ENCODE data around the gene RABEP2.

DNA sequence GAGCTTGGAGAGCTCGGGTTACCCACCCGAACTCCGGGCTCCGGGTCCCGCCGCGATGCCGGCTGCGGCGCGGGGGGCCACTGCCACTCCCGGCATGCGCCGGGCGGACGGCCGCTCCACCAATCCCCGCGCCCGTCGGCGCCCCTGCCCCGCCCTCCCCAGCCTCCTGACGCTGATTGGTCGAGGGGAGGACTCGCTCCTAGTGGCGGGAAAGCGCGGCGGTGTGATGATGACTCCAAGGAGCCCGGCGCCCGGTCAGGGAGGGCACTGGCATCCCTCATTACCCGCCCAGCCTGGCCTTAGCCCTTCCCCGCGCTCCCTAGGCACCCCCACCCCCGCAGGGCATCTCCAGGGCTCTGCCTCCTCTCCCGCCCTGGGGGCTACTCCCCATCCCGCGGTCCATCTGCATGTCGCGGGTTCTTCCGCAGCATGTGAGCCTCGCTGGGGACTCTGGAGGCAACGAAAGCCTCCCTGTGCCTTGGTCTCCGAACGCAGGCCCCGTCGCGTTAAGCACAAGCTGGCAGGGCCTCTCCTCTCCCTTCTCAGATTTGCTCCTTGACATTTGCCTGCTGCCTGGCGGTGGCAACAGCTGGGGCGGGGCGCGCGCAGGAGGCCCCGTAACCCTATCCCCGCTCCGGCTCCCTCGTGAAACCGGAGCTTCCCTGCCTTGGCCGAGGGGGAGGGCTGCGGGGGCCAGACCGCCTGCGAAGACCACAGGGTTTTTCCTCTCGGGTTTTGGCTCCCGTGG is 45.0 kb downstream of the RABEP2 start:
- TF ChIP-seq, protein P1, sequence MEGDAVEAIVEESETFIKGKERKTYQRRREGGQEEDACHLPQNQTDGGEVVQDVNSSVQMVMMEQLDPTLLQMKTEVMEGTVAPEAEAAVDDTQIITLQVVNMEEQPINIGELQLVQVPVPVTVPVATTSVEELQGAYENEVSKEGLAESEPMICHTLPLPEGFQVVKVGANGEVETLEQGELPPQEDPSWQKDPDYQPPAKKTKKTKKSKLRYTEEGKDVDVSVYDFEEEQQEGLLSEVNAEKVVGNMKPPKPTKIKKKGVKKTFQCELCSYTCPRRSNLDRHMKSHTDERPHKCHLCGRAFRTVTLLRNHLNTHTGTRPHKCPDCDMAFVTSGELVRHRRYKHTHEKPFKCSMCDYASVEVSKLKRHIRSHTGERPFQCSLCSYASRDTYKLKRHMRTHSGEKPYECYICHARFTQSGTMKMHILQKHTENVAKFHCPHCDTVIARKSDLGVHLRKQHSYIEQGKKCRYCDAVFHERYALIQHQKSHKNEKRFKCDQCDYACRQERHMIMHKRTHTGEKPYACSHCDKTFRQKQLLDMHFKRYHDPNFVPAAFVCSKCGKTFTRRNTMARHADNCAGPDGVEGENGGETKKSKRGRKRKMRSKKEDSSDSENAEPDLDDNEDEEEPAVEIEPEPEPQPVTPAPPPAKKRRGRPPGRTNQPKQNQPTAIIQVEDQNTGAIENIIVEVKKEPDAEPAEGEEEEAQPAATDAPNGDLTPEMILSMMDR (IDR thresholded peaks at IDR 0.05; ENCODE audit: borderline replicate concordance, extremely low read depth, low read length, poor library complexity, severe bottlenecking) = no peak
- no peak for TF ChIP-seq EZH2 (IDR thresholded peaks at IDR 0.05; ENCODE audit: borderline replicate concordance, low read depth, low read length, severe bottlenecking)

All from DND-41 (cell line).